Large intestine (tissue), 3 donors: ENCODE measurements around the gene AP4B1. TPM values are rescaled to one million over a fixed set of nuclear protein-coding genes. Genes with fewer than 3 reads are reported as not detected.
A peak's percentile ranks its signal among the peaks of the same experiment; 100 is the strongest.

Source experiments
- DNase-seq, 2 donors: peaks; one replicate each; pipeline versions ENCODE4 v3.0.0 to v3.0.0-alpha.2; 2013
- H3K27ac ChIP-seq: one replicate; pipeline ENCODE4 v1.5.1; 2013; ENCODE audit warnings: low read length
- H3K27me3 ChIP-seq: 2 replicates; pipeline ENCODE4 v1.6.1; 2013; ENCODE audit warnings: low read length; ENCODE audit not compliant: control insufficient read depth, insufficient read depth
- H3K36me3 ChIP-seq: 2 replicates; pipeline ENCODE4 v1.6.1; 2013; ENCODE audit warnings: low read length; ENCODE audit not compliant: control insufficient read depth, insufficient read depth
- H3K4me1 ChIP-seq: one replicate; pipeline ENCODE4 v1.6.1; 2013; ENCODE audit warnings: low read length; ENCODE audit not compliant: control insufficient read depth, insufficient read depth
- H3K4me3 ChIP-seq: one replicate; pipeline ENCODE4 v1.5.1; 2013; ENCODE audit warnings: low read length
- H3K9me3 ChIP-seq: one replicate; pipeline ENCODE4 v1.6.1; 2013; ENCODE audit warnings: mild to moderate bottlenecking, low read depth, low read length, moderate library complexity; ENCODE audit not compliant: control insufficient read depth
- WGBS: methylation state at CpG from one replicate; pipeline ENCODE4 v1.1.5; 2013; ENCODE audit warnings: low lambda C conversion rate; ENCODE audit not compliant: insufficient coverage; 5-methylcytosine and 5-hydroxymethylcytosine counted together
- polyA plus RNA-seq: library from polyadenylated mRNA; unstranded; fragments of 120-200 nt; gene quantifications from one replicate; pipeline ENCODE4 v1.2.1, GENCODE V29; 2013

Gene AP4B1
- polyA plus RNA-seq, 1 donor = 39.6 TPM

- DNase-seq = no peak
- Histone ChIP-seq H3K27ac (no peak overlapping the region), H3K27me3 (no peaks in the 10 kb centered on the region), H3K9me3 (no peaks in the 10 kb centered on the region), H3K4me1 (peaks cover 15% of the 10 kb centered on the region), H3K4me3 (no peak overlapping the region), H3K36me3 (peaks cover 24% of the 10 kb centered on the region)
Measured at GRCh38 chr1:113943028-113943811, 38.6 kb upstream of the AP4B1 start.

GRCh38 chr1:113942527-113942926 is 37.9 kb upstream of the AP4B1 start:
- Histone ChIP-seq H3K27ac (no peak overlapping the region), H3K9me3 (no peaks in the 10 kb centered on the region), H3K4me3 (no peak overlapping the region), H3K27me3 (no peaks in the 10 kb centered on the region), H3K4me1 (peaks cover 9% of the 10 kb centered on the region), H3K36me3 (peaks cover 24% of the 10 kb centered on the region)
- DNase-seq = no peak

- Histone ChIP-seq H3K36me3 (peaks cover 24% of the 10 kb centered on the region), H3K27ac (no peak overlapping the region), H3K4me3 (no peak overlapping the region), H3K27me3 (no peaks in the 10 kb centered on the region), H3K9me3 (no peaks in the 10 kb centered on the region), H3K4me1 (peaks cover 3% of the 10 kb centered on the region)
- no peak for DNase-seq
- WGBS = 100% methylated on average over 1 of the region's 7 CpGs
Measured at GRCh38 chr1:113941245-113941559, 36.6 kb upstream of the AP4B1 start.

- H3K4me3 ChIP-seq = no peak overlapping the region
- DNase-seq = peak in 1 of 2 donors; percentile 5
- no peaks in the 10 kb centered on the region for H3K27me3 ChIP-seq
- H3K9me3 ChIP-seq = no peaks in the 10 kb centered on the region
- 80% methylated on average over 1 of the region's 16 CpGs for WGBS
- H3K27ac ChIP-seq = no peak overlapping the region
- H3K36me3 ChIP-seq = peaks cover 24% of the 10 kb centered on the region
- no peaks in the 10 kb centered on the region for H3K4me1 ChIP-seq
Measured at GRCh38 chr1:113940365-113941244, 36.0 kb upstream of the AP4B1 start.

GRCh38 chr1:113938192-113938591 is 33.6 kb upstream of the AP4B1 start:
- WGBS = 100% methylated on average over 1 of the region's 5 CpGs
- Histone ChIP-seq H3K27ac (no peak overlapping the region), H3K4me3 (no peak overlapping the region), H3K27me3 (no peaks in the 10 kb centered on the region), H3K4me1 (no peaks in the 10 kb centered on the region), H3K9me3 (no peaks in the 10 kb centered on the region), H3K36me3 (peaks cover 16% of the 10 kb centered on the region)
- DNase-seq = no peak

GRCh38 chr1:113937146-113937545 is 32.5 kb upstream of the AP4B1 start:
- H3K4me3 ChIP-seq = no peak overlapping the region
- WGBS = 88% methylated on average over 1 of the region's 1 CpG
- no peak overlapping the region for H3K27ac ChIP-seq
- H3K36me3 ChIP-seq = peaks cover 16% of the 10 kb centered on the region
- no peaks in the 10 kb centered on the region for H3K27me3 ChIP-seq
- no peak for DNase-seq
- no peaks in the 10 kb centered on the region for H3K9me3 ChIP-seq
- no peaks in the 10 kb centered on the region for H3K4me1 ChIP-seq

- no CpG with 5 or more reads among the region's 1 CpG for WGBS
- Histone ChIP-seq H3K36me3 (peaks cover 9% of the 10 kb centered on the region), H3K4me1 (peaks cover 6% of the 10 kb centered on the region), H3K9me3 (no peaks in the 10 kb centered on the region), H3K27me3 (no peaks in the 10 kb centered on the region), H3K4me3 (no peak overlapping the region), H3K27ac (no peak overlapping the region)
- DNase-seq = no peak
Measured at GRCh38 chr1:113935970-113936369, 31.4 kb upstream of the AP4B1 start.

- no peak for DNase-seq
- Histone ChIP-seq H3K36me3 (peaks cover under 1% of the 10 kb centered on the region), H3K9me3 (no peaks in the 10 kb centered on the region), H3K27me3 (no peaks in the 10 kb centered on the region), H3K4me3 (no peak overlapping the region), H3K27ac (no peak overlapping the region), H3K4me1 (peaks cover 6% of the 10 kb centered on the region)
- no CpG with 5 or more reads among the region's 1 CpG for WGBS
Measured at GRCh38 chr1:113935176-113935575, 30.6 kb upstream of the AP4B1 start.

- H3K27me3 ChIP-seq = no peaks in the 10 kb centered on the region
Measured at GRCh38 chr1:113934511-113935055, 30.0 kb upstream of the AP4B1 start.

GRCh38 chr1:113934006-113934405 is 29.4 kb upstream of the AP4B1 start:
- H3K4me3 ChIP-seq = no peak overlapping the region
- peaks cover 6% of the 10 kb centered on the region for H3K4me1 ChIP-seq
- no peaks in the 10 kb centered on the region for H3K27me3 ChIP-seq
- H3K9me3 ChIP-seq = no peaks in the 10 kb centered on the region
- H3K36me3 ChIP-seq = no peaks in the 10 kb centered on the region
- no peak for DNase-seq
- no peak overlapping the region for H3K27ac ChIP-seq

More at GRCh38 chr1:113934511-113935055, 30.0 kb upstream of the AP4B1 start:
- H3K9me3 ChIP-seq = no peaks in the 10 kb centered on the region
- no CpG with 5 or more reads among the region's 5 CpGs for WGBS
- H3K4me3 ChIP-seq = no peak overlapping the region
- peaks cover 6% of the 10 kb centered on the region for H3K4me1 ChIP-seq
- no peak for DNase-seq
- H3K27ac ChIP-seq = no peak overlapping the region
- H3K36me3 ChIP-seq = no peaks in the 10 kb centered on the region
